HG03460 (cell line): ENCODE data around the gene FCHO1.

Experiments
- ATAC-seq: cut with Tn5 transposase; IDR thresholded peaks from one replicate; pipeline ENCODE4 v1.9.1; 2021; ENCODE audit not compliant: unreplicated experiment

FCHO1 gene

GRCh38 chr19:17829855-17830566, 78.7 kb downstream of the FCHO1 start:
- no peak for ATAC-seq

DNA sequence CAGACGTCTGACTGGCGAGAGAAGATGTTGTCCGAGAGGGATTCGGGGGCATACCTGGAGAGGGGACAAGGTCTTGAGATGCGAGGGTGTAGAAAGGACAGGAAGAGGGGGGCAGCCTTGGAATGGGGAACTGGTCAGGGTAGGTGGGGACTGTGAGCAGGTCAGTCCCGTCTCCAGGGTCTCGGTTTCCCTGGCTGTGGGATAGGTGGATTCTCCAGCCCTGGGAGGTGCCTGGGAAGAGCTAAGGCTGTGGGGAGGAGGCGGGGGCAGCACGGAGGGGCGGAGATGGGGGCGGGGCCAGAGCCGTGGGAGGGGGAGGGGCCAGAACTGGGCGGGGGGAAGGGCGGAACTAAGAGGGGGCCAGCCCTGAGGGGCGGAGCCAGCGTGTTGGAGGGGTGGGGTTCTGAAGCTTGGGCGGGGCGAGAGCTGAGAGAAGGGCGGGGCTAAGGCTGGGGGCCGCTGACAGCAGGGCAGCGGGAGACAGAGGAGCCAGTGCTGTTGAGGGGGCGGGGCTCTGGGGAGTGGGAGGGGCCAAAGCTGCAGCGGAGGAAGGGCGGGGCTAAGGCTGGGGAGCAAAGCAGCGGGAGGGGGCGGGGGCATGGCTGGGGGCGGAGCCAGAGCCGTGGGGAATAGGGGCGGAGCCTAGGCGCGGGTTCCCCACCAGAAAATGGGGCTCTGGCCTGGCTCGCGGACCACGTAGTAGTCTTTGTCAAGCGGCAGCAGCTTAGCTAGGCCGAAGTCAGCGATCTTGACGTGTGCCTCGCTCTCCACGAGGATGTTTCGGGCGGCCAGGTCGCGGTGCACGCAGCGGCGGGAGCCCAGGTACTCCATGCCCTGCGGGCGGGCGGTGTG, 79.5 kb downstream of the FCHO1 start:
- ATAC-seq, result no peak

- ATAC-seq, result no peak
Measured at GRCh38 chr19:17831419-17831888, 80.2 kb downstream of the FCHO1 start.

GRCh38 chr19:17832443-17833208, 81.3 kb downstream of the FCHO1 start:
- ATAC-seq, result no peak

DNA sequence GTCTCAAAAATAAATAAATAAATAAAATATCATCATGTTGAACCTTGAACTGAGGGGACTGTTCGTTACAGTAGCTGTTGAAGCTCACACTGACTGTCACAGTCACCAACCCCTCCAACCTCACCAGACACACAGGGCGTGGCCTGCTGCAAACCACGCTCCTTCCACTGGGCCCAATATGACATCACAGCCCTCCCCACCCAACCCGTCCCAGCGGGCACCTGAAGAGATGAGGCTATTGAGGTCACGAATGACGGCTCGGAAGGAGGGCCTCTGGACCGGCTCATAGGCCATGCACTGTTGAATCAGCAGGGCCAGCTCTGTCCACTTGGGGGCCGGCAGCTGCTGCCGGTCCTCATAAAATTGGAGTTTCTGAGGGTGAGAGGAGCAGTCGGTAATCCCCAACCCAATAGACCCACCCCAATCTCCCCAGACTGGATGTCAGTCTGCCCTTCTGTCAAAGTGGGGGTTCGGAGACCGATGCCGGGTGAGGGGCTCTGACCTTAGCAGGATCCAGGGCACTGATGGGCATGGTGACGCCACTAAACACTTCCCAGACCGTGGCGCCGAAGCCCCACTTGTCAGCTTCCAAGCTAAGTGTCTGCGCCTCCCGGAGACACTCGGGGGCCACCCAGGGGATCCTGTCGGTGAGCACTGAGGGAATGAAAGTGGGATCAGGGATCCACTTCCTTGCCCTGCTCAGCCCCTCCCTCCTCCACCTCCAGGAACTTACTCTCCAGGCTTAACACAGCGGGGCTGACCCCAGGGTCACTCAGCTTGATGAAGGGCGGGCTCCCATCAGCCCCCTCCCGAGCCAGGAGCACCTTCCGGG, 83.3 kb downstream of the FCHO1 start:
- no peak for ATAC-seq

GRCh38 chr19:17835182-17836006, 84.1 kb downstream of the FCHO1 start:
- no peak for ATAC-seq

DNA sequence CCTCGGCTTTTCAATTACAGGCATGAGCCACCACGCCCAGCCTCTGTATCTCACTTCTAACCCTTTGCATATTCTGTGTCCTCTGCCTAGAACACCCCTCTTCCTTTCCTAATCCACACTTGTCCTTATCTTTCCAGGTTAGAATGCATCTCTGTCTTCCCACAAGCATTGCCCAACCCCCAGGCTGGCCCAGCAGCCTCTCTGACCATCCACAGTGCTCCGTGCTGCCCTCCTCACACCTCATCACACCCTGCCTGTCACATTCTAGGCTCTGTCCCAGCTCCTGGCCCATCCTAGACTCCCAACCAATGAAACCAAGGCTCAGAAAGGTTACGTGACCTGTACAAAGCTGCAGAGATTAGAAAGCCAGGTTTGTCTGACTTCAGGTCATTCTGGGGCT, 85.3 kb downstream of the FCHO1 start:
- no peak for ATAC-seq

DNA sequence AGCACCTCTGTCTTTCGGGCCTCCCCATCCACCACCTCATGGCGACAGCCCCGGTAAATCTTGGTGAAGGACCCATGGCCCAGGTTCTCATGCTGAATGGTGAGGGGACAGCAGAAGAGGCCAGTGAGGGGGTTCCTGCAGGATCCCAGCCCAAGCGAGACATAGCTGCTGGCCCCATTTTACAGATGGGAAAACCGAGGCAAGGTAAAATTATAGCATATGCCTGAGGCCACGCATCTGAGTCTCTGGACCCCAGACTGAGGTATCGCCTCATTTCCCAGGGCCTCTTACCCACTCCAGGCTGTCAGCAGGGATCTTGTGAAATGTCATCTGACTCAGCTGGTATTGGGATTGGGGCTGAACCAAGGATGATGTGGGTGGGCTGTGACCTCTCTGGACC, 86.7 kb downstream of the FCHO1 start:
- no peak for ATAC-seq
